ENCODE data around the gene PRTN3.

Gene PRTN3, protein sequence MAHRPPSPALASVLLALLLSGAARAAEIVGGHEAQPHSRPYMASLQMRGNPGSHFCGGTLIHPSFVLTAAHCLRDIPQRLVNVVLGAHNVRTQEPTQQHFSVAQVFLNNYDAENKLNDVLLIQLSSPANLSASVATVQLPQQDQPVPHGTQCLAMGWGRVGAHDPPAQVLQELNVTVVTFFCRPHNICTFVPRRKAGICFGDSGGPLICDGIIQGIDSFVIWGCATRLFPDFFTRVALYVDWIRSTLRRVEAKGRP
- 0.13 to 0.31 reads per million in 2 donors for total RNA-seq

DNA sequence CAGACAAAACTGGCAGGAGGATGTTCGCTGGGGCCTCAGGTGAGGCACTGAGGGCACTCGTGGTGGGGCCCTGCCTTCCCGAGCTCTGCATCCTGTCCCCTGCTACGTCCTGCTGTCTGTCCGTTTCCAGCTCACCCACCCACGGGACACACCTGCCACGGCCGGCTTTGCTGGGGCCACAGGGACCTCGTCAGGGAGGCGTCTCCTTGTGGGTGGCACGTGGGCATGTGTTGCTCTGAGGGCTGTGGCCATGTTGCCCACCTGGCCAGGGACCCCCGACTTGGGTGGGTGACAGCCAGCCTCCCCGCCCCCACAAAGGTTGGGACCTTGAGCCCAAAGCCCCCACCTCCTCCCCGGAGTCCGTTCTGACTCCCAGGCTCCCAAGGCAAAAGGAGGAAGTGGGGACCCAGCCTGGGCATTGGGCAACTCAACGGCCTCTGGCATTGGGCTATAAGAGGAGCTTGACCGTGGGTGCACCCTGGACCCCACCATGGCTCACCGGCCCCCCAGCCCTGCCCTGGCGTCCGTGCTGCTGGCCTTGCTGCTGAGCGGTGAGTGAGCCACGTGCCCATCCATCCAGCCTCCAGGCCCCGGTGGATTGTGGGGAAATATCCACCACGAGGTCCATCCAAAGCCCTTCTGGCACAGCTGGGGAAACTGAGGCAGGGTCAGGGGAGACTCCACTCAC is at the start of gene PRTN3:
PRTN3 (plus strand) TSS at position 481 of the 688 bp plus-strand sequence; CDS start at position 491, 10 bp downstream.
- DNase-seq, result no peak

DNA sequence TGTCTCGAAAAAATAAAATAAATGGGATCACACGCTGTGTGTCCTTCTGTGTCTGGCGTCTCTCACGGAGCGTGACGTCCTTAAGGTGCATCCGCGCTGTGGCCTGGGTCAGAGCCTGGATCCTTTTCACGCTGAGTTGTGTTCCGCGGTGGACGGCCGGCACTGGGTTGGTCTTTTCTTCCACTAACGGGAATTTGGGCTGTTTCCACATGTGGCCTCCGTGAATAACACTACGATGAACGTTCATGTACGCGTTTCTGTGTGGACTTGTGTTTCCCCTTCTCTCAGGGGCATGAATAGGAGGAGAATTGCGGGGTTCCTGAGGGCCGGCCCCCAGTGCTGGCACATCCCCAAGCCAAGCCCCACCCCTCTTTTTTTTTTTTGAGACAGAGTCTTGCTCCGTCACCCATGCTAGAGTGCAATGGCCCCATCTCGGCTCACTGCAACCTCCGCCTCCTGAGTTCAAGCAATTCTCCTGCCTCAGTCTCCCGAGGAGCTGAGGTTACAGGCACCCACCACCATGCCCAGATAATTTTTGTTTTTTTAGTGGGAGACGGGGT is 49.7 kb upstream of the PRTN3 start:
- no peak for DNase-seq

DNA sequence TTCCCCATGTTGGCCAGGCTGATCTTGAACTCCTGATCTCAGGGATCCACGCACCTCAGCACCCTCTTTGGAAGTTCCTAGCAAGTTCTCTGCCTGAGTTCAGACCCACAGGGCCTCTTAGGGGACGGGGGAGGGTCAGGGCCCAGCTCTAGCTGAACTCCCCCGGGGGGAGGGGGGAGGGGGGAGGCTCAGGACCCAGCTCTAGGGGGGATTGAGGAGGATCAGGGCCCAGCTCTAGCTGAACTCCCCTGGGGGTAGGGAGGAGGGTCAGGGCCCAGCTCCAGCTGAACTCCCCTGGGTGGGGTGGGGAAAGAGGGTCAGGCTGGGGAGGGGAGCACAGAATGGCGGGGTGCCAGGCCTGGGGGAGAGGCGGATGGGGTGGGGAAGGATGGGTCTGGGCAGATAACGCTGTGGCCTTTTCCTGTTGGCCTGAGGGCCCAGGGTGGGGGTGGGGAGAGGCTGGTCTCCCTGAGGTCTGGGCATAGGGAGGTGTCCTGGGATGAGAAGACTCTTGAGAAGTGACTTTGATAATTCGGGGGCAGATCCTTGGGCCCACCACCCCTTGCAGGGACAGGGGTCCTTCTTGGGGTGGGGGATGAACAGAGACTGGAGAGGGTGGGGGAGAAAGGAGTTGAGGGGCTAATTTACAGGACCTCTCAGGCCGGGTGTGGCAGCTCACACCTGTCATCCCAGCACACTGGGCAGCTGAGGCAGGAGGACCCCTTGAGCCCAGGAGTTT is 49.1 kb upstream of the PRTN3 start:
- DNase-seq, result no peak

DNA sequence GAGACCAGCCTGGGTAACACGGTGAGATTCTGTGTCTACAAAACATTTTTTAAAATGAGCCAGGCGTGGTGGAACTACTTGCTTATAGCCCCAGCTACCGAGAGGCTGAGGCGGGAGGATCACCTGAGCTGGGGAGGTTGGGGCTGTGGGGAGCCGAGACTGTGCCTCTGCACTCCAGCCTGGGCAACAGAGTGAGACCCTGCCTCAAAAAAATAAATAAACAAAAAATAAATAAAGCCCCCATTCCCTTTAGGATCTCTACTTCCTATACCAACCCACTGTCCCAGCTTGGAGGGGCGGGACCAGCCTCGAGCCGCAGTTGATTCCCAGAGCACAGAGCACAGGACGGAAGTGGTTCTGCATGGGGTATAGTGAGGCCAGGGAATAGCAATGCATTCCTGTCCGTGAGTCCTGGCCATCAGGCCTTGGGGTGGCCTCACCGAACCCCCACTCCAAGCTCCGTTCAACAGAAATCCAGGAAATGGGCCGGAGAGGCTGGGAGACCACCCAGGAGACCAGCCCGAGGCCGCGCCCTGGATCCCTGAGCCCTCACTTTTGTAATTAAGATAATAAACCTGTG is 48.4 kb upstream of the PRTN3 start:
- no peak for DNase-seq

DNA sequence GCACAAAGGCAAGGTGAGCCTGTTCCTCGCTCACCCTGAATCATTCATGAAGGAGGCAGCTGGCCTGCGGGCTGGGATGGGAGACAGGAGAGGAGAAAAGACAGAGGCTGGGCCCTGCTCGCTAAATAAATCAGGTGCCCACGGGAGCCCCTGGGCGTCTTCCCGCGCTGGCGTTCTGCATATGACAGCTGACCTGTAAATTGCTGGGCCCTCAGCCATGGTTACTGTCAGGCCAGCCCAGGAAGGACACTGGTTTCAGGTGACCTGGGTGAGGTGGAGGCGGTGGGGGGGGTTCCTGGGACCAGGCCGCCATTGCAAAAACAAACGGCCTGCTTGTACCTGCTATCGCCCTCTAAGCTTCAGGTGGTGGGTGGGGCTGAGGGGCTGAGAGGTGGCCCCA is 47.0 kb upstream of the PRTN3 start:
- no peak for DNase-seq

DNA sequence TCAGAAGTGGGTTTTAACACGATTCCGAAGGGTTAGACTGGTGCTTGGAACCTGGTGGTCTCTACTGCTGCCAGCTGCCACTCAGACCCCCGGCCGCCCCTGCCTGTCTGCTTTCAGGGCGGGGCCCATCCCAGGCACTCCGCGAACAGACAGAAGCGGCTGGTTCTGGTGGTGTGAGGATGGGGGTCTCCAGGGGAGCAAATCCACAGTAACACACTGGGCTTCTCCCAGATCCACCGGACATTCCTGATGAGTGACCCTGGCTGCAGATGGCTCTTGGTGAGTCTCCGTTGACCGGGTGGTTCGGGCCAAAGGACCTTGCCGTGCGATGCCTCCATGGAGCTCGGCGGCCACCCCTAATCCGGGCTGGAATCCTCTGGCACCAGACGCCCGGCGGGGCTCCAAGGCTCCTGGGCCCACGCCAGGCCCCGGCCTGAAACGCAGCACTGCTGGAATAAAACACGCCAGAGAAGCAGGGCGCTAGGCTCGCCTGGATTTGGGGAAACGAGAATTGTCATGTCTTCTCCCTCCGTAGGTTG is 45.7 kb upstream of the PRTN3 start:
- DNase-seq, result no peak

DNA sequence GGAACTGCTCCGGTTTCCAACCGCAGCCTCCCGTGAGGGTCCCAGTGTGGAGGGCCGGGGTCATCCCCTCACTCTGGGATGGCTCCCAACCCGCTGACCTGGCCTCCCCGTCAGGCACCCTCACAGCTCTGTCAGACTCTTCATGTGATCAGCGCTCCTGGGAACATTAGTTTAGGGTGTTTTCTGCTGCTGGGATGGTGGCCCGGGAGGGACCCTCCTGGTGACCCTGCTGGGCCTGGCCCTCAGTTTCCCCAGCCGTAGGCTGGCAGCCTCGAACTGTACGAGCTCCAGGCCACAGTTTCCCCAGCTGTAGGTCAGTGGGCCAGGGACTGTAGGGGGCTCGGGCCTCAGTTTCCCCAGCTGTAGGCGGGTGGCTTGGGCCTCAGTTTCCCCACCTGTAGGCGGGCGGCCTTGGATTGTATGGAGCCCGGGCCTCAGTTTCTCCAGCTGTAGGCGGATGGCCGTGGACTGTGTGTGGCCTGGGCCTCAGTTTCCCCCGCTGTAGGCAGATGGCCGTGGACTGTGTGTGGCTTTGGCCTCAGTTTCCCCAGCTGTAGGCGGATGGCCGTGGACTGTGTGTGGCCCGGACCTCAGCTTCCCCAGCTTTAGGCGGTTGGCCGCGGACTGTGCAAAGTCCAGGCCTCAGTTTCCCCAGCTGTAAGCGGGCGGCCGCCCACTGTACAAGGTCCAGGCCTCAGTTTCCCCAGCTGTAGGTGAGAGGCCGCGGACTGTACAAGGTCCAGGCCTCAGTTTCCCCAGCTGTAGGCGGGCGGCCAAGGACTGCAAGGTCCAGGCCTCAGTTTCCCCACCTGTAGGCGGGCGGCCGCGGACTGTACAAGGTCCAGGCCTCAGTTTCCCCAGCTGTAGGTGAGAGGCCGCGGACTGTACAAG is 44.9 kb upstream of the PRTN3 start:
- DNase-seq, result no peak

DNA sequence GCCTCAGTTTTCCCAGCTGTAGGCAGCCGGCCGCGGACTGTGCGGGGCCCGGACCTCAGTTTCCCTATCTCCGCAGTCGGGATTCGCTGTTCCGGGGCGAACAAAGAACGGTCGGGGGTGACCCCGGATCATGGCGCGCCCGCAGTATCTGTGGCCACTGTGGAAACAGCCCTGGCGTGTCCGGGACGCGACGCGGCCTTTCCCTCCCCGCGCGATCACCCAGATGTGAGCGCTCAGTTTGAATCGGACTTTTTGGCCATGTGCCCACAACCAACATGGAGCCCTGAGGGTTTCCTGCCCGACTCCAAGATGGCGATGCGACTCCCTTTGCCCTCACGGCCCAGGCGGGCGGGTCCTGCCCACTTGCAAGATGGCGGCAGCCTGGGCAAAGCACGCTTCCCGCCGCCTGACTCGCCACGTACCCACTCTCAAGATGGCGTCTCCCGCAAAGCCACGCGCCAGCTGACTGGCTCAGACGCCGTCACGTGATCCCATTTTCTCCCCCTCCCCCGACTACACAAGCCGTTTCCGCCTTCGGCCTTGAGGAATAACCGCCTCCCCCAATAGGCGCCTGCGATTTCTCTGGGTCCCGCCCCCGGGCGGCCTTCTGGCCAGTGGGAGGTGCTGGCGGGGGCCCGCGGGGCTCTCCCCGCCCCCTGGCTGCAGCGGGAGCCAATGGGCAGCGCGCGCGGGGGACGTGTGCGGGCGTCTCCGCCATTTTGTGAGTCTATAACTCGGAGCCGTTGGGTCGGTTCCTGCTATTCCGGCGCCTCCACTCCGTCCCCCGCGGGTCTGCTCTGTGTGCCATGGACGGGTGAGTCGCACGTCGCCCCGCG is 43.9 kb upstream of the PRTN3 start, which contains the start of gene PTBP1:
PTBP1 (plus strand) TSS at position 761 of the 836 bp plus-strand sequence; CDS start at position 807, 46 bp downstream.
- DNase-seq, result peak; percentile 97 to 100 (median 100)

DNA sequence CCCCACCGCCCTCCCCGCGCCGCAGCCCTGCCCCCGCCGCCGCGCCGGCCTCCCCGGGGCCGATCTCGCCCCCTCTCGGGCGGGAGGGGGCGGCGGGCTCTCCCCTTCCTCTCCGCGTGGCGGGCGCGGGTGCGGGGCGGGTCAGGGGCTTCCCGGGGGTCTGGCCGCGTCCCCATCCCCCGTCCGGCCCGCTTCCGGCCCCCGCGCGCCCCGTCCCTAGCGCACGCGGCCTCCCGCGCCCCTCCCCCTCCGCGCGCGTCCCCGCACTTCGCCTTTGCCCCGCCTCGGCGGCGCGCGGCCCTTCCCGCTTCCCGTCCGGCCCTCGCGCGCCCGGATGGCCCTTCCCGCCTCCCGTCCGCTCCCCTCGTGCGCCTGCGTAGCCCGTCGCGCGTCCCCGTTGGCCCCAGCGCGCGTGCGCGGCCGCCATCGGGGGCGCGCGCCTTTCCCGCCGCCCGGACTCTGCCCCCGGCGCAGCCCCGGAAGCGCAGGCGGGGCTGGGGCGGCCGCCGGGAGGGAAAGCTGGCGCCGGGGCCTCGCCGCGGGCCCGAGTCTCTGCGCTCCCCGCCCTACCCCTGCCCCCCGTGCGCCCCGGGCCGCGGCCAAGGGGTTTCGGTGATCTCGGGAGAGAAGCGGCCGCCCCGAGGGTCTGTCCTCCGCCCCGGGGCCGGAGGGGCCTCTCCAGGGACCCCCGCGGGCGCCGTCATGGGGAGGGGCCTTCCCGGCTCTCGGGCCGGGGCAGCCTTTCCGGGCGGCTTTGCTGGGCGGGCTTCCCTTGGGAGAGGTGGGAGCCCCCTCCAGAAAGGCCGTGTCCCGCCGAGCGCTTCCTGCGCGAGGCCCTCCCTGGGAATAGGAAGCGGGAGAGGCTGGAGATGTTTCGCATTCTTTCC is 43.0 kb upstream of the PRTN3 start:
- DNase-seq, result peak; percentile 72 to 97 (median 81)

DNA sequence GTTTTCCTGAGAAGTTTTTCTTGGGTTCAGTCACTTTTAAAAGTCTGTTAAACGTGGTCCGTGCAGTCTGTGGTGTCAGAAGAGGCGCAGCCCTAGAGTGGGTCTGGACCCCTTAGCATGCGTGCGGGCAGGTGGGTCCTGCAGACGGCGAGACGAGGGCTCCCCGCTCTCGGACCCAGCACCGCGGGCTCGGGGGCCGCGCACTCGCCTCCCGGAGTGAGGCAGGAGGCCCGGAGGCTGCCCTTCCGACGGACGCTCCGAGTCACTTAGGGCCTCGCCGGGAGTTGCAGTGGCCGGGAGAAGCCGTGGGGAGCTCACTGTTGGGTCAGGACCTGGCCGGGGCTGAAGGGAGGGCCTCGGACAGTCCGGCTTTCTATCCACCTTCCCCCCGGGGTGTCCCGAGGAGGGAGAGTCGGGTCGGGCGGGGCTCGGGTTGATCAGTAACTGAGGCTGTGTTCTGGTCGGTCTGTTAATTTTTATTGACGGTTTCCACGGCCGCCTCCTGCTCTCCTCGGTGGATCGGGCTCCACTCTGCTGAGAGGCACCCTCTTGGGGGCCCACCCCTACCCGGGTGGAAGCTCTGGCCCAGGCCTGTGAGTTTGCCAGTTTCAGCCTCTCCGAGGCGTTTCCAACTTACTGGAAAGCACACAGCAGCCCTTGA is 42.3 kb upstream of the PRTN3 start:
- no peak for DNase-seq

DNA sequence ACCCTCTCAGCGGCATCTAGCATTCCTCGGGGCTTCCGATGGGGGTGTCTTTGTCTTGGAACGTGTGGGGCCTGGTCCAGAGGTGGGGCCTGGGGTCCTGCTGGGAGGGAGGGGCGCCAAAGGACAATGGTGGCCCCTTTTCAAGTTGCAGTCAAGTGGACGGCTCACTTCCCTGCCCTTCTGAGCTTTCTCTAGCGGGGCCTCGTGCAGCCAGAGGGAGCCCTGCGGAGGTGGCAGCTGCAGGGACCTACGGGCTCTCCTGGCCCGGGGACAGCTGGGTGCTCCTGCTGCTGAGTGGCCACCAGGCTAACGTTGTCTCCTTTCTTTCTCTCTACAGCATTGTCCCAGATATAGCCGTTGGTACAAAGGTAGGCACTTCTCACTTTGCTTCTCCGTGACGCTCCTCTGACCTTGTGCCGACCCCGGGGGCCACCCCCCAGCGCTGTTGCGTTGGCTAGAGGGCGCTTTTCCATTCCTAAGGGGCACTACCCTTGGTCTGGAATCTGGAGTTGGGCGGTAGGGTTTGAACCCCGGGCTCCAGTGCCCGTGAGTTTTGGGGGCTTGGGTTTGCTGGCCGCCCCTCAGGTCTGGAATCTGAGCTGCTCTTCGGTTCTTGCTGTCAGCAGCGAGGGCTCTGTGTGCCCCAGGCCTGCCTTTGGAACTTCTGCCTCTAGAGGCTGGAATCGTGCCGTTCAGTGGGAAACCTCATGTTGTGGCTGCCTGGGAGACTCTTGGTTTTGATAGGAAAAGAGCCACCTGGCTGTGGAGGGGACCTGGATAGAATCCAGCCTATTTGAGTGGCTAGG is 41.5 kb upstream of the PRTN3 start:
- DNase-seq, result peak in 1 of 5 experiments; percentile 35

DNA sequence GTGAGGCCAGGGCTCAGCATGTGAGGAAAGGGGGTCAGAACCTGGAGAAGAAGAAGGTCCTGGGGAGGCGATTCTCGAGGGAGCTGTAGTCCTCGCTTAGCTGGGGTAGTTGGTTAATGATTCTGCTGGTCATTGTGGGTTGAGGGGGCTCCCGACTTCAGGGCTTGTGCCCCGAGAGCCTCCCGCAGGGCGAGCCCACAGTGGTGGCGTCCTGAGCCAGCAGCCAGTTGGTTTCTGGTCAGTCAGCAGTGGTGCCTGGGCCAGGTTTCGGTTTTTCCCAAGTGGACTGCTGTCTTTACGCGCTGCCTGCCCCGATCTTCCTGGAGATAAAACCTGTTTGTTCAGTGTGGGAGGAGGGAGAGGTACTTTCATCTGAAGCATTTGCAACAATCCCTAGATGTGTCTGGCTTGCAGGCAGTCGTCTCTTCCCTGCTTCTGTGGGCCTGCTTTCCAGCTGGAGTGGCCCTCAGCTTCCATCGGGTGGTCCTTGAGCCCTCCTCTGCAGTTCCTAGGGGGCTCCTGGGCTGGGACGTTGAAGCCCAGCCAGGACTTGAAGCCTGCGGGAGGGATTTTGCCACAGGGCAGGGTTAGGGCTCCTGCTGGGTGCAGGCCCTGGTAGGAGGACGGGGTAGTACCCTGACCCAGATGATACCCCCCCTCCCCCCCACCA is 40.3 kb upstream of the PRTN3 start:
- no peak for DNase-seq

DNA sequence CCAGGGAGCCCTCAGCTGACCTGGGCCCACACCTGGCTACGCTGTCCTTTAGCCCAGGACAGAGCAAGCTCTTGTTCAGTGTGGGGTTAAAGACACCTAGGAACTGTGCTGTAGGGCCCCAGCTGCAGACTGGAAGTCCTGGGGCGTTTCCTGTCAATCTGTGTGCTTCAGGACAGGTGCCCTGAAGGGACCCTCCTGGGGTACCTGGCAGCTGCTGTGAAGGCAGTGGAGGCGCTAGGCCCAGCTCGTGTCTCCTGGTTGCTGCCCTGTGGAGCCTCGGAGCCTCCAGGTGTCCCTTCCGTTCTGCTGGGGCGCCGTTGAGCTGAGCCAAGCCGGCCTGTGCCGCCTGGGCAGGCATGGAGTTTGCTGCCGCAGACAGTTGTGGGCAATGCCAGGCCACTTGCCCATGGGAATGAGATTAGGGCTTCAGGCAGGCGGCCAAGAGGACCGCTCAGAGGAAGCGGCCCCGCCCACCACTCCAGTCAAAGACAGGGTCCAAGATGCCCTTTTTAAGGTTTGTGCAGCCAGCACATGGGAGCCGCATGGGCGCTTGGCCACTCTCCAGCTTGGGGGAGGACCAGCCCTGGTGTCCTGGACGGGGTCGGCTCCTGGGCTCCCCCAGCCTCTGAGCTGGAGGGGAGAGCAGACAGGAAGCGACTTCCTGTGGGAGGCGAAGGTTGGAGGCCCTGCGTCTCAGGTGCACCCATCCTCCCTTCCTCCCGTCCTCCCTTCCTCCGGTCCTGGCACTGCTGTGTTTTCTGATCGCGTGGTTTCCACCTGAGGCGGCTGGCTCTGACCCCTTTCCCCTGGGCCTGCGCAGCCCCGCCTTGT is 39.6 kb upstream of the PRTN3 start:
- DNase-seq, result no peak

DNA sequence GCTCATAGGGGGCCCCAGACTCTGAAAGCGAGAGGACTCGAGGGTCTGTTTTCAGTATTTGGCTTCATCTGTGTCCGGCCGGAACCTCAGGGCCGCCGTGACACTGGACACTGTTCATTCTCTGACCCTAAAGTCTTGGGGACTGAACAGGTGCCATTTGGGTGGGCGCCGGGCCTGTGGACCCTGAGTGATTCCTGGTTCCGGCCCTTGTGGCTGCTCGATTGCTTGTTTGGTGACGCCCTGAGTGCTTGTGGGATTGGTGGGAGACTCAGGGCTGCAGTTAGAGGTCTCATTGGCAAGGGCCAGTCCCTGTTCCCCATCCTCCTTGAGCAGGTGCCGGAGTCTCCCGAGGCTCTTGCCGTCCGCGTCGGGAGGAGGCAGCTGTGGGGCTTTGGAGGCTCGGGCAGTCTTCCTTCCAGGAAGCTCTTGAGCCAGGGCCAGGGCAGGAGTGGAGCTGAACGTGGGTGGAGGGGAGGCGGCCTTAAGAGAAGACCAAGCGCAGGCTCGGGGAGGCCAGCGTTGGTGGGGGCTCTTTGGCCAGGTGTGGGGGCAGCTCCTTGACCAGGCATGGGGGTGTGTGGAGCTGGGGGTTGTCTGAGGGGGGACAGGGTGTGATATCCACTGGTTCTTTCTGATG is 38.8 kb upstream of the PRTN3 start:
- DNase-seq, result no peak

DNA sequence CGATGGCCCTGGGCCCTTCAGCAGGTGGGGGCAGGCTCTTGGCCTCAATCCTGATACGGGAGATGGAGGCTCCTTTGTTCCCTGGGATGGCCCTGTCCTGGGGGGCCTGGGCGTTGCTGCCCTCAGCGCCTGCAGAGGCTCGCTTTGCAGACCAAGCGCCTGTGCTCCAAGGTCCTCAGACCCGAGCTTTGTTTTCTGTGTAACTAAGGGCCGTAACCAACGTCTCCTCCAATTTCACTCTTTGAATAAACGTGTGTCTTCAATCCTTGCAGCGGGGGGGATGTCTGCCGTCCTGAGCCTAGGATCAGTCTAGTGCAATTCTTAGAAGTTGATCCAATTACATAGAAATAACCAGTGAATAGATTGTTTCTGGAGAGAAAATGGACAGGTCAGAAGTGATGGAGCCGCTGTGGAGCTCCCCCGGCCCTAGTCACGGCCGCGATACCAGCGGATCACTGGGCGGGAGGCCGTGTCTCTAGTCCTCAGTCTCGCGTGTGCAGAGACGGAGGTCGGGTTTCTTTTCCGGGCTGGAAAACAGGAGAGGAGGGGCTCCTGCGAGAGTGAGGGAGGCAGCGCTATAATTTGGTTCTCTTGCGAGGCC is 38.2 kb upstream of the PRTN3 start:
- no peak for DNase-seq

Measured in T-helper 2 cell (primary cell).